ENCODE measurements around the gene LENG9. TPM values are rescaled to one million over a fixed set of nuclear protein-coding genes. Genes with fewer than 3 reads are reported as not detected.

LENG9 gene
- total RNA-seq, 1 experiment from 2014 or later = 5.1 TPM

DNA sequence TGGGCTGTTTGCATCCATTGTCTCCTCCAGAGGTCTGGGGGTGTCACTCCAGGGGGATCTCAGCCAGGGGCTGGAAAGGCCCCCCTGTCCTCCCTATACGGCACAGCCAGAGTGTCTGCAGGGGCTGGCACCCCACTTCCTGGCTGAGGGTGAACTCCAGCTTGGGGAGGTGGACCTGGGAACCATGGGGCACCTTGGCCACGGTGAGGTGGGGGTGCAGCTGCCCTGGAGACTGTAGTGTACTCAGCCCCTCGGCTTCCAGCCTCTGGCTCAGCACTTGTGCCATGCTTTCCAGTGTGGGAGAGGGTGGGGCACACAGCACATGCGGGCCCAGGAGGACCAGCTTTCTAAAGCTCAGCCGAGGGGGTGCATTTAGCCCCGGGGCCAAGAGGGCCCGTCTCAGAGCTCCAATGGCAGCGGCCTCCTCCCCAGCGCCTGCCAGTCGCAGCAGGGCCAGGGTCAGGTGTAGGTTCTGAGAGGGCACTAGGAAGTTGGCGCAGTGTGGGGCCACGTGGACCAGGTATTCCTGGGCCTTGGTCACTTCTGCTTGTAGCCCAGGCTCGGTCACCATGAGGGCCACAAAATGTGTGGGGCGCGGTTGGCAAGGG, 1.4 kb downstream of the LENG9 start:
- in situ Hi-C loops (cut with HindIII; ENCODE audit: low pct_unique_long_range_greater_than_20kb, low sequenced_read_pairs) (no loop called here), intact Hi-C loops (cut with micrococcal nuclease; ENCODE audit: unreplicated experiment) (no loop called here)
- CTCF ChIA-PET = no interaction called here
- H3K36me3 ChIP-seq (ENCODE audit: control insufficient read depth, insufficient read depth, low read length) = peaks cover 6% of the 10 kb centered on the region; the same call in 1 of the 2 replicates
- no peaks in the 10 kb centered on the region for H3K27me3 ChIP-seq (ENCODE audit: control insufficient read depth, insufficient read depth, low read length)
- DNase-seq (ENCODE audit: low read depth, low spot score) (no peak), ATAC-seq (peak; percentile 11)
- BruUV-seq (replicated peaks) = no TSS peak
- H3K4me3 ChIP-seq (ENCODE audit: low read depth in 2 of 2, low read length in 2 of 2) = peak overlapping the region; percentile 56 to 70
- no peak; the same call in none of the 2 replicates for TF ChIP-seq POLR2AphosphoS5 (IDR thresholded peaks at IDR 0.05; ENCODE audit: low read depth, low read length)
- TF ChIP-seq, protein P1, sequence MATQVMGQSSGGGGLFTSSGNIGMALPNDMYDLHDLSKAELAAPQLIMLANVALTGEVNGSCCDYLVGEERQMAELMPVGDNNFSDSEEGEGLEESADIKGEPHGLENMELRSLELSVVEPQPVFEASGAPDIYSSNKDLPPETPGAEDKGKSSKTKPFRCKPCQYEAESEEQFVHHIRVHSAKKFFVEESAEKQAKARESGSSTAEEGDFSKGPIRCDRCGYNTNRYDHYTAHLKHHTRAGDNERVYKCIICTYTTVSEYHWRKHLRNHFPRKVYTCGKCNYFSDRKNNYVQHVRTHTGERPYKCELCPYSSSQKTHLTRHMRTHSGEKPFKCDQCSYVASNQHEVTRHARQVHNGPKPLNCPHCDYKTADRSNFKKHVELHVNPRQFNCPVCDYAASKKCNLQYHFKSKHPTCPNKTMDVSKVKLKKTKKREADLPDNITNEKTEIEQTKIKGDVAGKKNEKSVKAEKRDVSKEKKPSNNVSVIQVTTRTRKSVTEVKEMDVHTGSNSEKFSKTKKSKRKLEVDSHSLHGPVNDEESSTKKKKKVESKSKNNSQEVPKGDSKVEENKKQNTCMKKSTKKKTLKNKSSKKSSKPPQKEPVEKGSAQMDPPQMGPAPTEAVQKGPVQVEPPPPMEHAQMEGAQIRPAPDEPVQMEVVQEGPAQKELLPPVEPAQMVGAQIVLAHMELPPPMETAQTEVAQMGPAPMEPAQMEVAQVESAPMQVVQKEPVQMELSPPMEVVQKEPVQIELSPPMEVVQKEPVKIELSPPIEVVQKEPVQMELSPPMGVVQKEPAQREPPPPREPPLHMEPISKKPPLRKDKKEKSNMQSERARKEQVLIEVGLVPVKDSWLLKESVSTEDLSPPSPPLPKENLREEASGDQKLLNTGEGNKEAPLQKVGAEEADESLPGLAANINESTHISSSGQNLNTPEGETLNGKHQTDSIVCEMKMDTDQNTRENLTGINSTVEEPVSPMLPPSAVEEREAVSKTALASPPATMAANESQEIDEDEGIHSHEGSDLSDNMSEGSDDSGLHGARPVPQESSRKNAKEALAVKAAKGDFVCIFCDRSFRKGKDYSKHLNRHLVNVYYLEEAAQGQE (IDR thresholded peaks at IDR 0.05; ENCODE audit: insufficient read depth in 1 of 2, low read depth in 2 of 2, low read length in 1 of 2) = no peak
- TF ChIP-seq TCF7L2 (IDR thresholded peaks at IDR 0.05; ENCODE audit: low read depth, low read length) = no peak
- 0 out of 2 replicates have a peak, but pooled peaks have one; percentile 17 for TF ChIP-seq SIN3A (IDR thresholded peaks at IDR 0.05; ENCODE audit: borderline replicate concordance, insufficient read depth, low read depth, low read length)
- TF ChIP-seq, protein P2, sequence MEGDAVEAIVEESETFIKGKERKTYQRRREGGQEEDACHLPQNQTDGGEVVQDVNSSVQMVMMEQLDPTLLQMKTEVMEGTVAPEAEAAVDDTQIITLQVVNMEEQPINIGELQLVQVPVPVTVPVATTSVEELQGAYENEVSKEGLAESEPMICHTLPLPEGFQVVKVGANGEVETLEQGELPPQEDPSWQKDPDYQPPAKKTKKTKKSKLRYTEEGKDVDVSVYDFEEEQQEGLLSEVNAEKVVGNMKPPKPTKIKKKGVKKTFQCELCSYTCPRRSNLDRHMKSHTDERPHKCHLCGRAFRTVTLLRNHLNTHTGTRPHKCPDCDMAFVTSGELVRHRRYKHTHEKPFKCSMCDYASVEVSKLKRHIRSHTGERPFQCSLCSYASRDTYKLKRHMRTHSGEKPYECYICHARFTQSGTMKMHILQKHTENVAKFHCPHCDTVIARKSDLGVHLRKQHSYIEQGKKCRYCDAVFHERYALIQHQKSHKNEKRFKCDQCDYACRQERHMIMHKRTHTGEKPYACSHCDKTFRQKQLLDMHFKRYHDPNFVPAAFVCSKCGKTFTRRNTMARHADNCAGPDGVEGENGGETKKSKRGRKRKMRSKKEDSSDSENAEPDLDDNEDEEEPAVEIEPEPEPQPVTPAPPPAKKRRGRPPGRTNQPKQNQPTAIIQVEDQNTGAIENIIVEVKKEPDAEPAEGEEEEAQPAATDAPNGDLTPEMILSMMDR (IDR thresholded peaks at IDR 0.05) = no peak
- peaks cover 26% of the 10 kb centered on the region for H3K4me1 ChIP-seq (ENCODE audit: control insufficient read depth, insufficient read depth, low read length)
- H3K9me3 ChIP-seq (ENCODE audit: control insufficient read depth, insufficient read depth, low read depth, low read length) = no peaks in the 10 kb centered on the region
- H3K27ac ChIP-seq (ENCODE audit: low read length) = peak overlapping the region; percentile 86
- POLR2A ChIA-PET = interaction anchor here (0.6 to 1.2 kb wide), 2 partner anchors 9 to 12 kb away, joined by 6 to 11 read pairs; no protein-coding TSS in a partner anchor

DNA sequence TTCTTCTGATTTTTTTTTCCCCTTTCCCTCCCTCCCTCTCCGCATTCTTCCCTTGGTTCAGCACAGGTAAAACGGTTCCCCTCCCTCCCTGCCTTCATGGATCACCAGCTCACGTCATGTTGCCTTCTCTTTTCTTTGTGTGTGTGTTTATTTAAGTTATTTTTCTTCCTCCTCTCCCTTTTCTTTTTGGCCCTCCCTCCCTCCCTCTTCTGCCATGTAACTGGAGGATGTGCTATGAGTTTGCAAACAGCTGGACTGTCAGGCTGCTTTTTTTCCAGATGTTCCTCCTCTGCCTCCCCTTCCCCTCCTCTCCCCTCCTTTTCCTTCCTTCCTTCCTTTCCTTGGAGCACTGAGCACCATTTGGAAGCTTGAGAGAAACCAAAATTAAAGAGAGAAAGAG, 2.0 kb downstream of the LENG9 start:
- Histone ChIP-seq H3K27me3 (ENCODE audit: control insufficient read depth, insufficient read depth, low read length) (no peaks in the 10 kb centered on the region), H3K9me3 (ENCODE audit: control insufficient read depth, insufficient read depth, low read depth, low read length) (no peaks in the 10 kb centered on the region), H3K4me1 (ENCODE audit: control insufficient read depth, insufficient read depth, low read length) (peaks cover 26% of the 10 kb centered on the region), H3K27ac (ENCODE audit: low read length) (peak overlapping the region; percentile 86), H3K4me3 (ENCODE audit: low read depth in 2 of 2, low read length in 2 of 2) (peak overlapping the region in 1 of 2 experiments; percentile 70; a peak in 2 of 4 replicates), H3K36me3 (ENCODE audit: control insufficient read depth, insufficient read depth, low read length) (peaks cover 8% of the 10 kb centered on the region; the same call in 1 of the 2 replicates)
- TF ChIP-seq SIN3A (IDR thresholded peaks at IDR 0.05; ENCODE audit: borderline replicate concordance, insufficient read depth, low read depth, low read length) = no peak
- no peak for TF ChIP-seq TCF7L2 (IDR thresholded peaks at IDR 0.05; ENCODE audit: low read depth, low read length)
- TF ChIP-seq, protein P2 (IDR thresholded peaks at IDR 0.05) = no peak
- TF ChIP-seq, protein P1 (IDR thresholded peaks at IDR 0.05; ENCODE audit: insufficient read depth in 1 of 2, low read depth in 2 of 2, low read length in 1 of 2) = no peak
- TF ChIP-seq POLR2AphosphoS5 (IDR thresholded peaks at IDR 0.05; ENCODE audit: low read depth, low read length) = no peak
- ATAC-seq = no peak
- in situ Hi-C loops (cut with HindIII; ENCODE audit: low pct_unique_long_range_greater_than_20kb, low sequenced_read_pairs) (no loop called here), intact Hi-C loops (cut with micrococcal nuclease; ENCODE audit: unreplicated experiment) (no loop called here)
- POLR2A ChIA-PET = interaction anchor here (0.6 to 1.2 kb wide), 2 partner anchors 9 to 11 kb away, joined by 6 to 11 read pairs; no protein-coding TSS in a partner anchor
- no TSS peak for BruUV-seq (replicated peaks)
- CTCF ChIA-PET = no interaction called here
- DNase-seq (ENCODE audit: low read depth, low spot score) = no peak

Data from Panc1 (cell line).